Pulmonary artery endothelial cell (primary cell): ENCODE measurements around the gene WNT16. TPM values are rescaled to one million over a fixed set of nuclear protein-coding genes. Genes with fewer than 3 reads are reported as not detected.
A peak's percentile ranks its signal among the peaks of the same experiment; 100 is the strongest.

Source experiments
- DNase-seq: peaks from one replicate; pipeline ENCODE4 v3.0.0-alpha.2; 2011; ENCODE audit warnings: low read depth, low spot score
- total RNA-seq: library from RNA; depleted of rRNA; stranded (reverse); fragments of >200 nt; gene quantifications from 2 replicates; pipeline ENCODE4 v1.2.3, GENCODE V29; 2014

WNT16 gene
- total RNA-seq, 1 donor from 2014 or later: not detected

DNA sequence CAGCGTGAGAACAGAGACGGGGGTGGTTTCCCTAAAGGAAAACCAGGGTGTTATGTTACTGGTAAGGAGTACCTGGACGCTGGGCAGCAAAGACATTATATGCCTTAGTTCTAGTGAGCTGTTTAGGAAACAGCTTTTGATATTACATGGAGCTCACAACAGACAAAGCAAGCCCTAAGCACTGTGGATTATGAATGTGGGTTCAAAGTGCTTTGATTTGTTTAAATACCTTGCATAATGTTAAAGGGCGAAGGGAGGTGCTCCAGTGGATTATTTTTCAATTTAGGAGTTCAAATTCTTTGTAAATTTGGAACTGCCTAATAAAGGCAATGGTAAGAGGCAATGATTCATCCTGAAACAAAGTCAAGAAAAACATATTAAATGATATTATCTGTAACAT lies 13.8 kb downstream of the WNT16 start:
- no peak for DNase-seq

DNA sequence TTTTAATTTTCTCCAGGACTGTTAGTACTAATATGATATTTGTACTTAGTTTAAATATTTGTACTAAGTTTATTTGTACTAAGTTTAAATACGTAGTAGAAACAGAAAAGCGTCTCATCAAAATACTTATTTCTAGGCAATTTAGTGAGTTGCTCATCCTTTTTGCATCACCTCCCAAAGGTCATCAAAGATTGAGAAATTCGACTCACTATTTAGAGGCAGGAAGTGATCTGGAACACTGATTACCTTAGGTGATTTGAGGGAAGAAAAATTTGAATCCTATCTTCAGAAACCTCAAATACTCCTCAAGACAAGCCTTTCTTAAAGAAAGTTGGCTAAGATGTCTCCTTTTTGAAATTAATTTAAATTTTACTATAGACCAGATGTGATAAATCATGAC lies 14.5 kb downstream of the WNT16 start:
- no peak for DNase-seq

DNA sequence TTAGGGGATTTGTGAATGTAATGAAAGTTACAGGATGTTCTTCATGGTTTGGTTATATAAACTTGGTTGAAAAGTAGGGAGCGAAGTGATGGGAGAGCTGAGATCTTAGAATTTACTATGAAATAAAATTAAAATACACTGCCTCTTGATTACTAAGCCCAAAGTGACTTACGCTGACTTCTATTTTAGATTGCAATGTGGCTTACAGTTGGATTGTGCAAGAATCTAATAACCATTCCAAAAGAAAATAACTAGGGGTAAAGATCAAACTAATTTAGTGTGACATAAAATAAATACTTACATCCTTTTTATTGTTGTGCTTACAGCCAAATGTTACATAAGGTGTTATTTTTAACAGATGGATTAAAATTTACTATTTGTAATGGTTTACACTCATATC lies 15.3 kb downstream of the WNT16 start:
- DNase-seq: no peak

DNA sequence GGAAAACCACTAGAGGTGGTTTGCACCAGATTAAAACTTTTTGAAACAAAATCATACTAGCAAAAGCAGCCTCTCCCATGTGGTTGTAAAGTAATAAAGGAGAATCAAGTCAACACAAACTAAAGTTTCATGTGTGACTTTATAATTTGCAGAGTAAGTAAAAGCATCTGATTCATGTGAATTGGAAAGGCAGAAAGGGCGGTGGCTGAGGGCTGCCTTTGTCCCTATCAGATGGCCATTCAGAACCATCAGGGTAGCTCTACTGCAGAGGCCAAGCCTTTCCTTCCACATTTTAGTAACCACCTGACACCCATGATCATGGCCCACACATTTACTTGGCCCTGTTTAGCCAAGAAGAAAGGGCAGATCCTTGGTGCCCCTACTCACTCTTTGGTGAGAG lies 15.7 kb downstream of the WNT16 start:
- no peak for DNase-seq

DNA sequence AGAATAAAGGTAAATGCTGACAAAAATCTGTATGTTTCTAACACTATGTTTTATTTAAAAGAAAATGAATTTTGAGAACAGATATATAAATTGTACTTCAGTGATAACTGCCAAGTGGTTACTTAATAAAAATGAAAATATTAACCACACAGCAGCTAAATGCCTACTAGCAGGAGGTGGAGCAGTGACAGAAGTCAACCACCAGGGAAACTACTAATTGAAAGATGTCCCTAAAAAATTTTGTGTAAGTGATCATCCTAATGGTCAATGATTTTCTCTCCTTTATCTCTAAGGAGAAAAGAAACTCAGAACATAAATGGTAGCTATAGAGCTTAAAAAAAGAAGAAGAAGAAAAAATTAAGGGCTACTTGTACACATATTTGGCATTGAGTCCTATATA lies 22.9 kb downstream of the WNT16 start:
- no peak for DNase-seq

DNA sequence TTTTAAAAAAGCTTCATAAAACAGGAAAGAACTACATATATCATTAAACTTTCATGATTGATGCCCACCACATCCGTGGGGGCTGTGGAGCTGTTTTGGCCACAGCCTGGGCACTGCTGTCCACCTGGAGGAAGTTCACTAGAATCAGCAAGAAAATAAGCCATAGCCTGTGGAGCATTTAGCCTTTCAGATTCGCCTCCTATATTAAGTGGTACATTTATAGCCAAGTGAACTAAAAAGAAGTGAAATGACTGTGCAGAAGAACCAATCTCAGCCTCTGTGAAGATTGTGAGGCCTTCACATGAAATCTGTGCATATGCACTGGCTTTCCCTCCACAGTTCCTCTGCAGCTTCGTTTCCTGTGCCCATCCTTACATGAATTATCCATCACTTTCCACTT lies 23.5 kb downstream of the WNT16 start:
- no peak for DNase-seq

DNA sequence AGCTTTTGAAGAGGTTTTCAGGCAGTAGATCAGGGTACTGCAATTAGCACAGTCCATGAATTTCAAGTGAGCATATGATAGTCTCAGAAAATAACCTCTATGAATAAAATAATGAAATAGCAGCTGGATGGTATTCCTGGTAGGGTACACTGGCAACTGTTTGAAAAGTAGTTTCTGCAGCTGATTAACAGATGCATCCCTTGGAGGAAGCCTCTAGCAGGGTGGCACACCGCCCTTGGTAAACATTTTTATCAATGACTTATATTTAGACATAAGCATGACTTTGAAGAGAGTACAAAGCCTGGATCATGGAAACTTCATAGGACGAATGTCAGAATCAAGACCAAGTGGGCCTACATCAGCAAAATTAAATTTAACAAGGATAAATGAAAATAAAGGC lies 26.8 kb downstream of the WNT16 start:
- no peak for DNase-seq

DNA sequence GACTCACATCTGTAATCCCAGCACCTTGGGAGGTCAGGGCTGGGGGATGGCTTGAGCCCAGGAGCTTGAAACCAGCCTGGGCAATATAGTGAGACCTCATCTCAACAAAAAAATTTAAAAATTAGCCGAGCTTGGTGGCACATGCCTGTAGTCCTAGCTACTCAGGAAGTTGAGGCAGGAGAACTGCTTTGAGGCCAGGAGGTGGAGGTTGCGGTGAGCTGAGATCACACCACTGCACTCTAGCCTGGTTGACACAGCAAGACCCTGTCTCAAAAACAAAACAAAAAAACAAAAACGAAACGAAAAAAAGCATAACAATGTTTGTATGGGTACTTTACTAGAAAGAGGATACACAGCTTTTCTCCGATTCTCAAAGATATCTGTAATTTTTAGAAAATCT lies 31.8 kb downstream of the WNT16 start:
- no peak for DNase-seq

DNA sequence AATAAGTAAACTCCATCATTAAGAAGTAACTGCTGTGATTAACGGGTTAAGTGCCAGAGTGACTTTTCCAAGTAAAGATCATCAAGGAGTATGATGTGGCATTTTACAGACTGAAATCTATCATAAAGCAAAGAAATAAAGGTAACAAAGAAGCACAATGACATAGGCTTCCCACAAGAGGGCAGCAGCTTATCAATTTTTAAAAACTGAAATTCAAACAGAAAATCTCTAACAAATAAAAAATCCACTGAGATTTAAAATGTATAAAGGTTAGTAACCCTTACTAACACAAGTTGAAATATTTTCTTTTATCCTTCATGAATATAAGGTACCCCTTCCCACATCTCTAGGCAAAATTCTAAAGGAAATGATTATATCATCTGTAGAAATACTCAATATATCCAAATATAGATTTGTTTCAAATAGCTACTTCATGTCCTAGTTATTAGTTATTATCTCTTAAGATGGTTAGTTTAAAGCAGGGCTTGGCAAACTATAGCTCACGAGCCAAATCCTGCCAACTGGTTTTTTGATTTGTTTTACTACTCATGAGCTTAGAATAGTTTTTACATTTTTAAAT lies 38.1 kb downstream of the WNT16 start:
- no peak for DNase-seq

DNA sequence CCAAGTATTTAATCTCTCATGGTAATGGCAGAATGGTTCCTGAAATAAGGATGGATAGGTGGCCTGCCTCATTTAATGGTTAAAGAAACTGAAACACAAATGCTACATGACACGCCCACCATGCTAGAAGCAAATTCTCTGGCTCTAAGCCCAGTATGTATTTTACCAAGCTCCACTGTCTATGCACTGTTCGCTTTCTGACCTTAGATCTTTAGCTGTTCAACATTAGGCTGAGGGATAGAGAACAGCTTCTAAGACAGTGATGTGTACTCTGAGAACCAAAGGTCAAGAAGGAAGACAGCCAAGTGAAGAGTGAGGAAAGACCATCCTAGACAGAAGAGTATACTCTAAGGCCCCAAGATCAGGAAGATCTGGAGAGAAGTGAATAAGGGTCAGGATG lies 40.7 kb downstream of the WNT16 start:
- DNase-seq: no peak

DNA sequence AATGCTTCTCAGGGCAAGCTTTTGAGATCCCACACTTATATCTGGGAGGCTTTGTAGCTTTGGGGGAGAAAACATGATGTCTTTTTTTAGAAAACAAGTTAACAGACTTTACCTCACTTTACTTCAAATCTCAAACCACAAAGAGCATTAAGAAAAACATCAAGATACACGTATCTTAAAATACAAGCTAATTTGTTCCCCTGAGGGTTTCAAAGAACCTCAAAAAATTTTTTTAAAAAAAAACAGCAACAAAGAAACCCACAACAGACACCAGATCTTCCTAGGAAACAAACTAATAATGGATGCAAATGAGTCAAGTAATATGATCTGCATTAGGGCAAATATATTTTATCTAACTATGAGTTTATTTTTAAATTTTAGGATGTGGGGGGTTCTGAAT lies 42.6 kb downstream of the WNT16 start:
- no peak for DNase-seq

DNA sequence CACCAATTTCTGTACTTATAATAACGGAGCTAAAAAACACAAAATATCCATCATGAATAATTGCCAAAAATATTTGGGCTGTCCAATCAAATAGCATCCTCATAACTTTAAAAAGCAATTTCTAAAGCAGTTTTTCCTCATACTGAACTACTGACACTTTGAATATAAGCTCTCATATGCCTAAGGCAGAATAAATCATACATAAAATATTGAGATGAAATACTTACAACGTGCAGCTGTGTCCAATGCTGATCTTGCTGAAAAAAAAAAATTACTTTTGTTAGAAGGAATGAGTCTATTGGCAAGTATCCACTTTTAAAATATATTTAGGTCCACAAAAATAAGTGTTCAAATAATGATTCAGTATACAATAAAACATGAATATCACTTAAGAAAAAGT lies 43.1 kb downstream of the WNT16 start:
- no peak for DNase-seq

DNA sequence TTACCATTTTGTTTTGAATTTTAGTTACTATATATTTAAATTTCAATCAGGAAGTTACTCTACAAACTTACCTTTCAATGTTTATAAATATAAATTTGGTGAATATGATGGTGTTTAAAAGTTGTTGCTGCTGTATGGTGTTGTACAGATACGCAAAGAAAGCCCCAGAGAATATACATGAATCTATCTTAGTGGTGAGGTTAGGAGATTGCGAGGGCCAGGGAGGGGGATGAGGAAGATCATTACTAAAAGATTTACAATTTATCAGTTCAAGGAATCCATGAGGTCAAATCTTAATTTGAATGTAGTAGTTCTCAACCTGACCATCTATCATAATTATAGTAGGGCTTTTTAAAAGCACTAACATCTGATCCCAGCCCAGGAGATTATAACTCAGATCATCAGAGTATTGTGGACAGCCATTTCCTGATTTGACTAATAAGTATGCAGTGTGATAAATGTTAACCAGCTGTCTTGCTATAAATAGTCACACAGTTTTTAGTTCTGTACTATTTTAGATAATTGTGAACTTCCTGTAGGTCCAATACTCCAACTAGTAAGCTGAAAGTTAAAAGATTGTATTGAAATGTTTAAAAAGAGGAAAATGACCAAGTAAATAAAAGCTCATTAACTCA lies 43.7 kb downstream of the WNT16 start:
- no peak for DNase-seq

DNA sequence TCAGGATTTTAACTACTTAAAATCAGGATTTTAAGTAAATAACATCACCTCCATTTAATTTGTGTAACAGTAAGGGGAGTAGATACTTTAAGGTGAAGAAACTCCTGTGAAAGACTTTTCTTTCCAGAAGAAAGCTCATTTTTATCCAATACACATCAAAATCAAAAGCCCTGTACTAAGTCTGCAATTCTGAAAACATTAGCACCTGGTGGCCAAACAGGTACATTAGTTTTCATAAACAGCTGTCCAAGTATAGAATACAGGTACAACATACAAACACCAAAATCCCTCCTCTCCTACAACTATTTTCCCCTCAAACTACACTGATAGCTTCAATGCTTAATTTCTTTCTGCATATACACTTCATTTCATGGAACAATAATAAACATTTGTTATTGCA lies 44.4 kb downstream of the WNT16 start:
- DNase-seq: no peak

DNA sequence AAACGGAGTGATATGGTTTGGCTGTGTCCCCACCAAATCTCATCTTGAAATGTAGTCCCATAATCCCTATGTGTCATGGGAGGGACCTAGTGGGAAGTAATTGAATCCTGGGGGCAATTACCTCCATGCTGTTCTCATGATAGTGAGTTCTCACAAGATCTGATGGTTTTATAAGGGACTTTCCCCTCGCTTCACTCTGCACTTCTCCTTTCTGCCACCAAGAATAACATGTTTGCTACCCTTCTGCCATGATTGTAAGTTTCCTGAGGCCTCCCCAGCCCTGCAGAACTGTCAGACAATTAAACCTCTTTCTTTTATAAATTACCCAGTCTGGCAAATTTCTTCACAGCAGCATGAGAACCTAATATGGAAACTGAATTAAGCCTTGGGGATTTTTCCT lies 48.2 kb downstream of the WNT16 start:
- no peak for DNase-seq

DNA sequence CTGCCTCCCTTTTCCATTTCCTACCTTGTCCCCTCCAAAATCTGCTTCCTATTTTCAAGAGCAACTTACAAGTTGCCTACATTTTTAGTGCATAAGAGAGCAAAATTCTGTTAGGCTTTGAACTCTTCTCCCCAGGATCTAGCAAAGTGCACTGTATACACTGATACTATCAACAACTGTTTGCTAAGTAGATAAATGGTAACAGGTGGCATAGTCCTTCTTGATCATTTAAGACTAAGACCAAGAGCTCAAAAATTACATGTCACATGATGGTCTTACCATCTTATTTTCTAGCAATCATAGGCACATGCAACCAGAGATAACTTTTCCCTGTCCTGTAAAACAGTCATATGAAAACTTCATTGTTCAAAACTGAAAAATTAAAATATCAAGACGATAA lies 51.1 kb downstream of the WNT16 start:
- DNase-seq: no peak

DNA sequence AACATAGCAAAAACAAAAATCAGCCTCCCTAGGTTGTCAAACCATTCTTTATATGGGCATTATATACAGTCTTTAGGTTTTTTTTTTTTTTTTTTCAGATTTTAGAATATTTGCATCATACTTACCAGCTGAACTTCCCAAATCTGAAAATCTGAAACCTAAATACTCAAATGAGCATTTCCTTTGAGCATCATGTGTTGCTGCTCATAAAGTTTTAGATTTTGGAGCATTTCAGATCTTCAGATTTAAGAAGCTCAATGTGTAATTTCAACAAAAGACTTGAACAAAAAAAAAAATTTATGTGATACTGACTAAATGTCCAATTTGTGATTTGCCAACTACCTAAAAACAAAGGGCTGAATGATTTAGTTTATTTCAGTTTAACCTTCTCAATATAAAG lies 53.7 kb downstream of the WNT16 start:
- no peak for DNase-seq

DNA sequence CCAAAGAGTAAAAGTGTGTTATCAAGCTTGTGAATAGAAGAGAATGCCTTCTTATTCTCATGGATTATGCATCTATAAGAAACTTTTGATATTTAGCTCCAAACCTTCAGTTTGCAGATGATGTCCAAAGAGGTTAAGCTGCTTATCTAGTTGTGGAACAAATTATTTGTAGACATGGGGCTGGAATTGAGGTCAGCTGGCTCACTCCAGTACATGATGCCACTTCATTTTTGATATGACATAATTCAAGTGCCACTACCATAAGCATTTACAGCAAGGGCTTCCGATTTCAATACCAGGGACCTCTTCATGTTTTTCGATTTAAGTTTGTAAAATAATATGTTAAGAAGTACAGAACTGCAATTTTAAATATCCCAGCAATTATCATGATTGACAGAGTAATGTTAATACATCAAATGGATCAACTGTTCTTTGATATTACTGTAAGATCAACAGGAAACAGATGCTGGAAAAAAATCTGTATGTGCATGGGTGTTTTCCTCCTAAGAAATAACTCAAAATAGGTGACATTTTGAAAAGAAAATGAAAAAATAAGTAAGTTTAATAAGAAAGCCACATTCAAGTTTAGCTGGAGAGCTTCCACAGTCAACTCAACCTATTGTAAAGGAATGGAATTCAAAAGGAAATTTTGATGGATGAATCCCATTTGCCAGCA lies 54.6 kb downstream of the WNT16 start:
- no peak for DNase-seq

DNA sequence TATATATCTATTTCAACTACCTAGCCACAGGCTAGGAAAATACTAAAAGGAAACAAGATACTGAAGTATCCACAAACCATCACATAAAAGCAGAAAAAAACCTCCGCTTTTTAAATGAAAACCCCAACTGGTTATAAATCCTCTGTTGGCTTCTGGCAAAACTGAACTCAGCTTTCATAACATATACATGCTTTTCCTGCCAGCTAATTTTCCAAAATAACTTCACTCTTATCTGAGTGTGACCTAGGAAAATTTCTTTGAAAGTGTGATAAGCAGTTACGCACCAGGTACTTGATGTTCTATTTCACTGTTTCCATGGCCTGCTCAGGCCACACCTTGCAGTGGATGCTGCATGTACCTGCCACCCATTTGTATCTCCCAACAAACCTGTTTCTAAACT lies 55.5 kb downstream of the WNT16 start:
- no peak for DNase-seq

DNA sequence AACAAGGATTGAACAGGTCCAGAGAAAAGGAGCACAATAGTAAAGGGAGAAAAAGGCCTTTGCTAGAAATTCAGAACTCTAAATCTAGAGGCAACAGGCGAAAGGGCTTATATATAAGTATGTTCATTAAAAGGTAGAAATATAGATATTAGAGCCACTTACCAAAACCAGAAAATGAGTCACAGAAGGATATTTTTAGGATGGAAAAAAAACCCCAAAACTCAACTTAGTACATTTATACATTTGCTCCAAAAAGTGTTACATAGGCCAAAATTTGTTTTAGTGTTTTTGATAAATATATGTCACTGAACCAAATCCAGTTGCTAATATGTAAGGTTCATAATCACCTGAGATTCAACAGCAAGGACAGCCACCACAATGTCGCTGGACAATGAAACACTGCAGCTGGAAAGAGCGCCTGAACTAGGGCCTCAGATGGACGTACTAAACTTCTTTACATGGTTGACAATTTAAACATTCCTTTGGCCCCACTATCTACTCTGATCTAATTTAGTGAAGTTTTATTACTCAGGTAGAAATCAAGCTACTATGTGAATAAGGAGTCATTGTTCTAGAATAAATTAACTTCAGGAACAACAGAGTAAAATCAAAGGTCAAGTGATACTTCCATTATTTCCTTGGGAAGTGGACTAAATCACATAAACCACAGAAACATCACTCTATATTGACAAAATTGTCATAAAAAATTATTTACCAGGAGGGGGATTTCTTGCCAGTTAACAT lies 56.4 kb downstream of the WNT16 start:
- no peak for DNase-seq

DNA sequence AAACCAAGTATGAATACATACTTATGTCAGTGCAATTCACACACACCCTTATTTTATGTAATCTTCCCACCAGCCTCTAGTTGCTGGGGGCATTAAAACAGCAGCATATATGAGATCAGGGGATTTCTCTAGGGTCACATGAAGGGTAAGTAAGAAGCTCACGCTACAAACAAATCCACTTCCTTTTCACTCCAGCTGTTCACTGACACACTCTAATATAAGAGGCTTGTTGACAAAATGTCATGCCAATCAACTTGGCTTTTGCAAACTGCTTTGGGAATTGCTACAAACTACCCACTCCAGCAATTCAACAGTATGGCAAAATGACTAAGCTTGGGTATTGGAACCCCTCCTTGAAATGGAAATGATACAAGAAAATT lies 57.0 kb downstream of the WNT16 start:
- DNase-seq: peak; percentile 19

DNA sequence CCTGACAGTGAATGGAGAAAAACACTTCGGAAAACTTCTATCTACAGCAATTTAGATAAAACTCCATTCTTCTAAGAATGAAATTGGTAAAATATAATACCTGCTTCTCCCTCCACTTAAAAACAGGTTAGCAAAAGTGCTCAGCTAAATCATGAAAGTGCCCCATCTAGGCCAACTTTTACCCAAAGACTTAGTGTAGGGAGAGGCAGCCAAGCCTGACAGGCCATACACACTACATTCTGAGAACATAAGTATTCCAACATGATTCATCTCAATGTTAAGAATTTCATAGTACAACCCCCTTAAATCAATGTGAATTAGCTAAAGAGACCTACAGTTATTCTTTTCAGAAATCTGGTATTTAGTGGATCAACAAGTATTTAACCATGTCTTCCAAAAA lies 60.1 kb downstream of the WNT16 start:
- no peak for DNase-seq

DNA sequence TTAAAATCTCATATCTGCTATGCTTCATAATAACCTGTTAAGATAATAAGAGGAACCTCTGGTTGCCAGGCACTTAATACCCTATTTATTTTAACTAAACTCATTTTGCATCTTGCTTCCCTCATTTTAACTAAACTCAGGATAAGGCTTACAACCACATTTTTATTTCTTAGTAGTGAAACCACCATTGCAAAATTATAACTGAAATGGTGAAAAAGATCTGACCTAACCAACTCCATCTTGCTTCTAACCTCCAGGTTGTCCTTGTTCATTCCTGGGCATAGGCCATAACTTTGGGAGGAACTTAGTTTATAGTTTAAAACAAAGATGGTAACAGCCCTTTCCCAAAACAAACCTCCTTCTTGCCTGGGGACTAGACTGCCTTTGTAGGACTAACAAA lies 61.3 kb downstream of the WNT16 start:
- no peak for DNase-seq
